ENCODE measurements around the gene FOXP1. TPM values are rescaled to one million over a fixed set of nuclear protein-coding genes. Genes with fewer than 3 reads are reported as not detected.

FOXP1 gene
- total RNA-seq, 1 experiment from 2014 or later: 22.1 TPM

DNA sequence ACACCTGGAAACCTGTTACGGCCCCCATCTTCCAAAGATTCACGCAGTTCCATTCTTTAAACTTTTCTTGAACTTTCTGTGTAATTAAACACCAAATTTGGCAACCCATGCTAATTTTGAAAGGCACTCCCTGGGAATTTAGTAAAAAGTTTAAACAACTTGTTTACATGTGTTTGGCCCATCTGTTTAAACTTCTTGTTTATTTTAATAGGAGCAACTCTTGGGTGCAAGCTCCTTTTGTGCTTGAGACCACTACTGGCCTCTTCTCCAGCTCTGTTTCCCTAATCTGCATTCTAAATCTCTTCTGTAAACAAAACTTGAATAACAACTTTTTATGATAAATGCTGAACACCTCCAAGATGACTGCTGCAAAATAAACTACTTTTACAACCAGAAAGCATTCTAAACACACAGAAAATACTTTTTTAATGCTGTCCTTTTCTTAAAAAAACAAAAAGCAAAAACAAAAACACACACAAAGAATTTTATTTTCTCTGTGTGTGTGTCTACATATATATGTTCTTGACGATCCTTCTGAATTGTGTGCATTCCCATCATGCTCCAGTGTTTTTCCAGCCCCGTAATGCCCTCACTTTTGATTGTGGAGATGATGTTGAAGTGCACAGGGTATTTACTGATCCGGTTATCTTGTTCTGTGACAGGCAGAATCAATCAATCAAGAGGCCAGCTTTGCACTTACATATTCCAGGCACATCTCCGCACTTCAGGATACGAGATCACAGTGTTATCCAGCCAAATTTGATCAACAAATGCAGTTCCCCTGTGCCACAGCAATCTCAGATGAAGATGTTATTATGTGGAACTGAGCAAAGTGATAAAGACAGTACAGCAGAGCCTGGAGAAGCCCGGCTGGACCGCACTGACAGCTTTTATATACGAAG is 416.9 kb downstream of the FOXP1 start:
- DNase-seq (ENCODE audit: low read depth in 1 of 2, low spot score in 2 of 2): peak in 1 of 2 experiments; percentile 25
- Histone ChIP-seq H3K9me3 (replicated peaks) (no peaks in the 10 kb centered on the region), H3K27ac (no peak overlapping the region), H3K36me3 (no peaks in the 10 kb centered on the region), H3K4me3 (no peak overlapping the region), H3K4me1 (replicated peaks) (peaks cover 24% of the 10 kb centered on the region), H3K27me3 (replicated peaks) (no peaks in the 10 kb centered on the region)

DNA sequence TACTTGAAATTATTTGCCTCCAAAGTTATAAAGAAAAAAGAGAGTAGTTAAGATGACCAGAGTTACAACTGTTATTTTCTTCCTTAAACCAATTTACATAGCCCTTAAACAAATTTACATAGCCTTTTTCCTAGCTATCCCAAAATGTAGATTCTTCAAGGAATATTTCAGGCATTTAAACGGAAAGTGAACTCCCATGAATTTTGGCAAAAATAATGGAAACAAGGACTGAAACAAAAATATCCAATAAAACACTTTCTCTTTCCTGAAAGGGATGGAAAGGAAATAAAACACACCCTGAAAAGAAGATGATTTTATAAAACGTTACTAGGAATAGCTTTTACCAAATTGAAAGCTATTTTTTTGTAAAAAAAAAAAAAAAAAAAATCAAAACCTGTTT is 418.6 kb downstream of the FOXP1 start:
- H3K27ac ChIP-seq: no peak overlapping the region
- H3K4me1 ChIP-seq (replicated peaks): peaks cover 34% of the 10 kb centered on the region
- no peak overlapping the region for H3K4me3 ChIP-seq
- DNase-seq (ENCODE audit: low read depth in 1 of 2, low spot score in 2 of 2): no peak
- no peaks in the 10 kb centered on the region for H3K27me3 ChIP-seq (replicated peaks)
- H3K9me3 ChIP-seq (replicated peaks): no peaks in the 10 kb centered on the region
- no peaks in the 10 kb centered on the region for H3K36me3 ChIP-seq

DNA sequence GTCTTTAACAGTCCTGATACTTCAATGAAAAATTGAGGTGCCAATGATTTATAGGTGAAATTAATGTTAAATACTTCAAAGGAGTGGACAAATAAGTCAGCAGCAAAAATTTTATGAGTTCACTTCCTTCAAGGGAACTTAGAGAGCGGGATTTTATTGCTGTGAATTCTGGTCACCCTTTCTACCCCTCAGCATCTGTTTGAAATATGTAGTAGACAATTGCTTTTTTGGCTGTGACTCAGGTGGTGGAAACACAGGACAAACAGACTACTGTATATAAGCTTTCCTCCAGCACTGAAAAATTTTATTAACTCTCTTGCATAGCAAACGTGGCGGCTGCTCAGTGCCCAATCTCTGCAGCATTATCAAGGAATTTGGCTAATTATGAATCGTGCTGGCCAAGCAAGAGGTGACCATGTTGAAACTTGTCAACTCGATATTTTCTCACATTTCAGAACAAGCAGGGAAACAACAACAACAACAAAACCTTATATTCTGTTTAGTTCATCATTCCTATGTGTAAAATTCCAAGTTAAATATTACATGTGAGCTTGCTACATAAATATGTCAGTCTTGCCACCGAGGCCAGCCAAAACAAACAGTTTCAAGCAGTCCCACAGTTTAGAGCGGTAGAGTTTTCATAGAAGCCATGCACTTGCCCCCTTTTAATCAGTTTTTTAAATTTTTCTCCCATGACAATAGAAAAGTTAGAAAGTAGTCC is 420.2 kb downstream of the FOXP1 start:
- peaks cover 27% of the 10 kb centered on the region for H3K4me1 ChIP-seq (replicated peaks)
- no peaks in the 10 kb centered on the region for H3K27me3 ChIP-seq (replicated peaks)
- H3K27ac ChIP-seq: no peak overlapping the region
- no peak overlapping the region for H3K4me3 ChIP-seq
- no peaks in the 10 kb centered on the region for H3K9me3 ChIP-seq (replicated peaks)
- H3K36me3 ChIP-seq: no peaks in the 10 kb centered on the region
- no peak for DNase-seq (ENCODE audit: low read depth in 1 of 2, low spot score in 2 of 2)

DNA sequence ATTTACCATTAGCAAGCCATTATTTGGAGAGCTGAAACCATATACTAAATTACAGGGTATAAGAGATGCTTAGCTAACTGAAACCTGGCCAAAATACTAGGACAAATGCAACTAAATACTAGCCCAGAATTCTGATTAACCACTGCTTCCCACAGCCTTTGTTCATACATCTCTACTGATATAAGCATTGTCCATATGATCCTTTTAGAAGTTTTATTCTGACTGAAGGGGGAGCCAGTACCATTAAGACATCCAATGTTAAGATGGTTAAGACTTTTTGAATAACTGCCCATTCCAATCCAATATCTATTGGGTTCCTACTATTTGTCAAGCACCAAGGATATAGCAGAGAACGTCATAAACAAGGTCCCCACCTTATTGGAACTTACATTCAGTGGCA is 421.3 kb downstream of the FOXP1 start:
- Histone ChIP-seq H3K9me3 (replicated peaks) (no peaks in the 10 kb centered on the region), H3K4me1 (replicated peaks) (peaks cover 22% of the 10 kb centered on the region), H3K27ac (no peak overlapping the region), H3K36me3 (no peaks in the 10 kb centered on the region), H3K27me3 (replicated peaks) (no peaks in the 10 kb centered on the region), H3K4me3 (no peak overlapping the region)
- no peak for DNase-seq (ENCODE audit: low read depth in 1 of 2, low spot score in 2 of 2)

DNA sequence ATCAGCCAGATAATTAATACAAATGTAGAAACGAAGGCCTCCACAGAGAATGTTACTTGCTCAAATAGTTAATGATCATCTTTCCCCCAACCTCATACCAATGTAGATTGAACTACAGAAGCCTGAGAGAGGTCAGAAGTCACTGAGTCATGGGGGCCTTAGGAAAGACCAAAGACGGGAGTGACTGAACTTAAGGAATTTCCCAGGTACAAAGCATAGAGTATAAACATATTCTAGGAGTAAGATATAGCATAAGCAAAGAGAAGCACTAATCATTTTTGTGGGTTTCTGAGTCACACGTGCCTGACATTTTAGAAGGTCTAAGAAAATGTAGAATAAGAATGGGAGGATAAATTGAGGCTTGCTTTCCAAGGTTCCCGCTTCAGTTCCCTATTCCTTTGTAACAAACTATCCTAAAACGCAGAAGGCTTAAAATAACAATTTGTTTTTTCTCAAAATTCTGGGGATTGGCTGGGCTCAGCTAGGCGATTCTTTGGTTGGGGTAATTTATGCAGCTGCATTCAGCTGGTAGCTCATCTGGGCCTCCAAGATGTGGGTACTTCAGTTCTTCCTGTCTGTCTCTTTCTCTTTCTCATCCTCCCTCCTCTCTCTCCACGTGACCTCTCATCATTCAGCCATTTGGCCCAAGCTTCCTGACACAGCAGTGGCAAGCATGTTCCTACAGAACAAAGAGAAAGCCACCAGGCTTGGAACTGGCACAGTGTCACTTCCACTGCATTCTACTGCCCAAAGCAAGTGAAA is 422.6 kb downstream of the FOXP1 start:
- Histone ChIP-seq H3K4me1 (replicated peaks) (peaks cover 11% of the 10 kb centered on the region), H3K9me3 (replicated peaks) (no peaks in the 10 kb centered on the region), H3K27me3 (replicated peaks) (no peaks in the 10 kb centered on the region), H3K27ac (no peak overlapping the region), H3K36me3 (no peaks in the 10 kb centered on the region), H3K4me3 (no peak overlapping the region)
- peak in 1 of 2 experiments; percentile 3 for DNase-seq (ENCODE audit: low read depth in 1 of 2, low spot score in 2 of 2)

DNA sequence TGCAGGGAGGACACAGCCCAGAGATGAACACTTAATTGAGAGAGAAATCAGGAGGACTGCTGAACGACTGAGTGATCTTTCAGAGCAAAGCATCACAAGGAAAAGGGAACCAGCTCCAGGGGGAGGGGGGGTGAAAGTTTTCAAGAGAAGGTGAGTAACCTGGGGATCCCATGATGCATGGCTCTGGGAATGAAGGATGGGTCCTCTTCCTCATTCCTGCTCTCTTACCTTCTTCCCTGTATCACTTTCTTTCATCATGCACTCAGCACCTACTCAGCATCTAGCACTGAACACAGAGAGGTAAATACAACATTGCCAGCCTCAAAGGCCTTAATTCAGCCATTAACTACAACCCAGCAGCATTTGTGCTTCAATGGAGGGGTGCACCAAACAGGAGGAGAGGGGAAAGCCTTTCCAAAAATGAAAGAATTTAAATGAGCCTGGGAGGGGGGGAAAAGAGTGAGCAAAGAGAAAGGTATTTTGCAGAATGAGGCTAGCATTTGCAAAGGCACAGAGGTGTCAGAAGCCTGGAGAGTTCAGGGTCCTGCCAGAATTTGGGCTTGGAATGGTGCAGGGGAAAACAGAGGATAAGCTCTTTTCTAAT is 427.4 kb downstream of the FOXP1 start:
- H3K9me3 ChIP-seq (replicated peaks): no peaks in the 10 kb centered on the region
- no peaks in the 10 kb centered on the region for H3K27me3 ChIP-seq (replicated peaks)
- DNase-seq (ENCODE audit: low read depth in 1 of 2, low spot score in 2 of 2): no peak
- H3K36me3 ChIP-seq: no peaks in the 10 kb centered on the region
- peaks cover 6% of the 10 kb centered on the region for H3K4me1 ChIP-seq (replicated peaks)
- H3K27ac ChIP-seq: no peak overlapping the region
- no peak overlapping the region for H3K4me3 ChIP-seq

DNA sequence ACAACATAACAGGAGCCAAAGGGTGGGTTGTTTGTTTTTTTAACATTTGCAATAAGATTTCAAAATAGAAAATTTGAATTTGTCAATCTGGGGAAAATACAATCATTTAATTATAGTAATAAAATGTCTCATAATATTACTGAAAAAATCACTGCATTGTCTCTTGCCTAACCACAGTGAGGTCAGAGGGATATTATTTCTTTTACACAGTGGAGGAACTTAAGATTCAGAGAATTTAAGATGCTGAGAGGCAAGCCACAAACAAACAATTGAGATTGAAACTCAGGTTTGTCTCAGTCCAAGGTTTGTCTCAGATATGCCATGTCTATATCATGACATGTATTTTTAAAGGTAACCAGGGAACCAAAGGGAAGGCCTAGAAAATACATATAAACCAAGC is 428.7 kb downstream of the FOXP1 start:
- Histone ChIP-seq H3K4me1 (replicated peaks) (no peaks in the 10 kb centered on the region), H3K36me3 (no peaks in the 10 kb centered on the region), H3K27ac (no peak overlapping the region), H3K27me3 (replicated peaks) (no peaks in the 10 kb centered on the region), H3K4me3 (no peak overlapping the region), H3K9me3 (replicated peaks) (no peaks in the 10 kb centered on the region)
- no peak for DNase-seq (ENCODE audit: low read depth in 1 of 2, low spot score in 2 of 2)

DNA sequence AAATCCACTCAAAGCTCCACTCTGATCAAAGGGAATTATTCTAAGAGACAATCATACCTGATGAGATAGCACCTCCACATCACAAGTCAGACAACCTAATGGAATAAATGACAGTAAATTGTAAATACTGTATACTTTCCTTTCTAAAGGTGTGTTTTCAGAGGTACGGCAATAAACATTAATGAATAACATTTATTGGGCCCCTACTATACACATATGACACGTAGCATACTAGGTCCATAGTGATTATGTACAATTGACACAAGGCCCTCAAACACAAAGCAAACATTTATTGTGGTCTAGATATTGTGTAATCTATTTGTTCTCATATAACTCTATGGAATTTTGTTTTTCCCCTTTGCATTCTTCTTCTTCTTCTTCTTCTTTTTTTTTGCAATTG is 429.8 kb downstream of the FOXP1 start:
- Histone ChIP-seq H3K4me3 (no peak overlapping the region), H3K27me3 (replicated peaks) (no peaks in the 10 kb centered on the region), H3K9me3 (replicated peaks) (no peaks in the 10 kb centered on the region), H3K36me3 (no peaks in the 10 kb centered on the region), H3K27ac (no peak overlapping the region), H3K4me1 (replicated peaks) (no peaks in the 10 kb centered on the region)
- DNase-seq (ENCODE audit: low read depth in 1 of 2, low spot score in 2 of 2): no peak

DNA sequence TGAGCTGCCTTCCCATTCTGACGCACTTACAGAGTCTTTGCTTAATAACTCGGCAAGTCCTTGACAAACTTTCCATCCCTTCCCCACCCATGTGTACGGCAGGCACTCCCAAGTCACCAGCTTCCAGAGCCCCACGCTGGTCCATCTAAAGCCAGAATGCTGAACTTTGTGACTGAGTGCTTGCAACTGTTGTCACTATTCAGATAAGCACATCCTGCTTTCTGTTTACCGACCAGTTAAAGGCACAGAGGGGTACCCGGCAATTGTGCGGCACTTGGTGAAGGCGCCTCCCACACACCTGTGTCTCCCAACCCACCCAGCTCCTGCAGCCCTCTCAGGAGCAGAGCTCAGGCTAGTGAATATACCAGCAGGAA is 430.6 kb downstream of the FOXP1 start:
- H3K27me3 ChIP-seq (replicated peaks): no peaks in the 10 kb centered on the region
- no peak overlapping the region for H3K27ac ChIP-seq
- H3K36me3 ChIP-seq: no peaks in the 10 kb centered on the region
- no peak overlapping the region for H3K4me3 ChIP-seq
- no peak for DNase-seq (ENCODE audit: low read depth in 1 of 2, low spot score in 2 of 2)
- no peaks in the 10 kb centered on the region for H3K9me3 ChIP-seq (replicated peaks)
- no peaks in the 10 kb centered on the region for H3K4me1 ChIP-seq (replicated peaks)

DNA sequence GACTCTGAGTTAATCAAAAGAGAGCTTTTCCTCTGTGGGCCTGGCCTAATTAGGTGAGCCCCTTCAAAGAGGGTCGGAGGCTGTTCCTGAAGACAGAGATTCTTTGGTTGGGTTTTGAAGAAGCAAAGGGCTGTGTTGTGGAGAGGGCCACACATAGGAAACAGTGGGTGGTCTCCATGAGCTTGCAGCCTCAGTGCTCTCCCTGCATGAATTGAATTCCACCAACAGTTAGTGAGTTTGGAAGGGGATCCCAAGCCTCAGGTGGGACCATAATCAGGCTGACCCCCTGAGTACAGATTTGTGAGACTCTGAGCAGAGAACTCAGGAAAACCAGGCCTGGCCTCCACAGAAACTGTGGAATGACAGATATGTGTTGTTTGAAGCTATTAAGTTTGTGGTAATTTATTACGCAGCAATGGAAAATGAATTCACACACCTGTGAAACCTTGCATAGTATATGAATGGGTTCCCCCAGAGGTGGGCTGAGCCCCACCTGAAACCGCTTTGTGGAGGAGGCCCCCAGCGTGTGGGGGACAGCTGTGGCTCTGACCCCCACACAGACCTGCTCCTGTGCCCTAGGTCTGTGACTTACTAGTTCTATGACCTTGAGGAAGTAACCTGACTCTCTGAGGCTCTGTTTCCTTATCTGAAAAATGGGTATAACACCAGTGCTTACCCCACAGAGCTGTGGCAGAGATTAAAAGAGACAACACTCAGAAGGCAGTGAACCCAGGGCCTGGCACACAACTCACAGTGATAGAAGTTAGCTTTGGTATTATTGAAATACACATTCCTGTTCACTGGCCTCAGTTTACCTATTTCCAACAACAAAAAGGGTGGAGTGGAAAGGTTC is 431.3 kb downstream of the FOXP1 start:
- no peak for DNase-seq (ENCODE audit: low read depth in 1 of 2, low spot score in 2 of 2)
- no peaks in the 10 kb centered on the region for H3K4me1 ChIP-seq (replicated peaks)
- no peaks in the 10 kb centered on the region for H3K36me3 ChIP-seq

DNA sequence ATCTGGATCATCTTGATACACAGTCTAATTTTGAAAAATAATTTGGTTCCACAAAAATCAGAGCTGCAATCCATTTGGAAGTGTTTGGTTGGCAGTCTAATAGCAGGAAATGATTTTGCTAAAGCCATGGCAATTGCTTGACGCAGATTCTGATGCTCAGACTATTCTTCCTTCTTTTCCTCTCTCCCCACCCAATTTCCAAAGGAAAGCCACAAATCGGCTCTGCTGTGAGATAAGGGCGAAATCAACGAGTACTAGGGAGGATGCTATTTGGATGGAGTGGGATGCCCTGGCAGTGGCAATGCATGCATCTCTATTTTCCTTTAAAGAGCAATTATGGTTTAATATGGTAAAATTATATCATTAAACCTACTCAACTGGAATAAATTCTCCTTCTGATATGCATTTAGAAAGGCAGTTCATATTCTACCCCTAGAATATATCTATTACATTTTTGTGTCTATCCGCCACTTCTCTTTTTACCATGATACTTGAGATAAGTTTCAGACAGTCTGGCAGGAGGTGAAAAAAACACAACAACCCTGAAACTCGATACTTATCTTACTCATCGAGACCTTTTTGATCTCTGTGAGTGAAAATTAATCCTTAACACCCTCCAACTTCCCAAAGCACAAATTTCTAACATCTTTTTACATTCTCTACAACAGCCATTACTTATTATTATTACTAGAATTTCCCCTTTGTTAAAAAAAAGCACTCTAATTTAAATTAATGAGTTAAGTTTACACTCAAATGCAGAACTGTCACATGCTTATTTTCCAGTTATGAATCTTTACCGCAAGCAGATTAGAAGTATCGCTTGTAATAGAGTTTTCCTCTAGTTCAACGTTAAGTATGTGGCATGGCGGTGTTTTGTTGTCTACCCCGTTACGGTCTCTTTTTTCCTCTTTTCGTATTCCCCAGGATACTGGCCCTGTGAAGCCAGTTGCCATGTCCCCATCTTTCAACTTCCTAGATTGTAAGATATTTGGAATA is 433.3 kb downstream of the FOXP1 start:
- Histone ChIP-seq H3K36me3 (no peaks in the 10 kb centered on the region), H3K27ac (no peak overlapping the region), H3K9me3 (replicated peaks) (no peaks in the 10 kb centered on the region), H3K4me1 (replicated peaks) (no peaks in the 10 kb centered on the region), H3K4me3 (no peak overlapping the region), H3K27me3 (replicated peaks) (no peaks in the 10 kb centered on the region)
- DNase-seq (ENCODE audit: low read depth in 1 of 2, low spot score in 2 of 2): no peak

More for the DNA sequence above, 431.3 kb downstream of the FOXP1 start:
- Histone ChIP-seq H3K9me3 (replicated peaks) (no peaks in the 10 kb centered on the region), H3K27ac (no peak overlapping the region), H3K27me3 (replicated peaks) (no peaks in the 10 kb centered on the region), H3K4me3 (no peak overlapping the region)

DNA sequence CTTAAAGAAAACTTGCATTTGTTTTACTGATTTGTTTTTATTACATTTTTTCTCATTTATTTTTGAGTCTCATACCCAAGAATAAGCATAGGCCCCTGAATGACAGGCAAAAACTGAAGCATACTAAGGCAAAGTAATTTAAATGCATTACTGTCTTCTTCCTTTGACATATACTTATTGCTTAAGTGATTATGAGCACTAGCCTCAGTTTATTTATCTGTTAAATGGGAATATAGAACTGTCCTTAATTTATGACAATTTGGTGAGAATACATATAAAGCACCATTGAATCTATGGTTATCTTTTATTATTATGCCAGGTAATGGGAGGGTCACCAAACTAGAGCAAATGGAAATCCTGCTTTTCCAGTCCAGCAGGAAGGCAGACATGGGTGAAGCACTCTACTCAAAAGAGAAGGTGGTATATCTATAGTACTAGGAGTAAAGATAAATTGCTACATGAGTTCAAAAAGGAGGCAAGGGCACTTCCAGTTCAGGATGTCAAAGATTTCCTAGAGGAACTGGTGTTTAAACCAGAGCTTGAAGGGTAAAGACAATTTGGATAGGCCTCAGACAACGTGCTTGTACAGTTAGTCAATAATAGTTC is 435.0 kb downstream of the FOXP1 start:
- no peaks in the 10 kb centered on the region for H3K36me3 ChIP-seq
- DNase-seq (ENCODE audit: low read depth in 1 of 2, low spot score in 2 of 2): no peak
- H3K4me1 ChIP-seq (replicated peaks): no peaks in the 10 kb centered on the region
- H3K9me3 ChIP-seq (replicated peaks): no peaks in the 10 kb centered on the region
- H3K4me3 ChIP-seq: no peak overlapping the region
- no peak overlapping the region for H3K27ac ChIP-seq
- H3K27me3 ChIP-seq (replicated peaks): no peaks in the 10 kb centered on the region
